ENCODE results near the gene VEZT.
"Not testable (repeated sequence)": the region's sequence is repeated elsewhere in the genome, so short reads cannot be mapped to it uniquely, and the experiment has no call there.

Gene VEZT

GRCh38 chr12:95319694-95320331 is 102.2 kb downstream of the VEZT start:
- no peak for TF ChIP-seq Cebpa-rat (IDR thresholded peaks at IDR 0.05)
- Histone ChIP-seq H4K20me1 (no peaks in the 10 kb centered on the region), H3K4me3 (no peak overlapping the region), H3K27me3 (no peaks in the 10 kb centered on the region), H3K4me2 (no peak overlapping the region), H3K27ac (no peak overlapping the region), H3K36me3 (no peaks in the 10 kb centered on the region), H3K9ac (no peak overlapping the region), H3K9me3 (replicated peaks in 1 of 11) (no peaks in the 10 kb centered on the region), H3K4me1 (peaks cover 0 to 12% (median 0%) of the 10 kb centered on the region in 10 experiments; a peak in 3 of 20 replicates)

GRCh38 chr12:95321516-95322246 is 104.1 kb downstream of the VEZT start:
- no peak for TF ChIP-seq Cebpa-rat (IDR thresholded peaks at IDR 0.05)
- H3K27ac ChIP-seq = no peak overlapping the region
- H3K9ac ChIP-seq = no peak overlapping the region
- H3K36me3 ChIP-seq = no peaks in the 10 kb centered on the region
- H3K27me3 ChIP-seq = no peaks in the 10 kb centered on the region
- no peaks in the 10 kb centered on the region for H3K4me1 ChIP-seq
- H3K4me3 ChIP-seq = no peak overlapping the region
- H3K4me2 ChIP-seq = no peak overlapping the region
- H3K9me3 ChIP-seq (replicated peaks in 1 of 11) = no peaks in the 10 kb centered on the region
- H4K20me1 ChIP-seq = no peaks in the 10 kb centered on the region

- no peaks in the 10 kb centered on the region for H3K9me3 ChIP-seq (replicated peaks in 1 of 11)
- no peaks in the 10 kb centered on the region for H3K4me1 ChIP-seq
Observed at GRCh38 chr12:95322326-95322725, 104.7 kb downstream of the VEZT start.

GRCh38 chr12:95323212-95323611 is 105.6 kb downstream of the VEZT start:
- no peak for TF ChIP-seq Cebpa-rat (IDR thresholded peaks at IDR 0.05)
- Histone ChIP-seq H3K9ac (no peak overlapping the region), H3K27ac (no peak overlapping the region), H3K36me3 (no peaks in the 10 kb centered on the region), H3K9me3 (replicated peaks in 1 of 11) (no peaks in the 10 kb centered on the region), H3K4me3 (no peak overlapping the region), H3K4me2 (no peak overlapping the region), H3K4me1 (no peaks in the 10 kb centered on the region), H3K27me3 (no peaks in the 10 kb centered on the region), H4K20me1 (no peaks in the 10 kb centered on the region)

More at GRCh38 chr12:95322326-95322725, 104.7 kb downstream of the VEZT start:
- no peak for TF ChIP-seq Cebpa-rat (IDR thresholded peaks at IDR 0.05)
- Histone ChIP-seq H3K4me2 (no peak overlapping the region), H3K4me3 (no peak overlapping the region), H3K27ac (no peak overlapping the region), H3K27me3 (no peaks in the 10 kb centered on the region), H3K36me3 (no peaks in the 10 kb centered on the region), H3K9ac (no peak overlapping the region), H4K20me1 (no peaks in the 10 kb centered on the region)

- not testable (repeated sequence) for H3K9ac ChIP-seq
Observed at GRCh38 chr12:95324246-95324645, 106.6 kb downstream of the VEZT start.

GRCh38 chr12:95325501-95325900 is 107.9 kb downstream of the VEZT start:
- Histone ChIP-seq H3K36me3 (no peaks in the 10 kb centered on the region), H4K20me1 (no peaks in the 10 kb centered on the region), H3K4me3 (no peak overlapping the region), H3K4me1 (no peaks in the 10 kb centered on the region), H3K9me3 (replicated peaks in 1 of 11) (no peaks in the 10 kb centered on the region), H3K4me2 (no peak overlapping the region), H3K27me3 (no peaks in the 10 kb centered on the region), H3K9ac (no peak overlapping the region), H3K27ac (no peak overlapping the region)
- no peak for TF ChIP-seq Cebpa-rat (IDR thresholded peaks at IDR 0.05)

More at GRCh38 chr12:95324246-95324645, 106.6 kb downstream of the VEZT start:
- H4K20me1 ChIP-seq; H3K9me3 ChIP-seq (replicated peaks in 1 of 11); H3K27me3 ChIP-seq; H3K4me3 ChIP-seq; H3K4me1 ChIP-seq; H3K36me3 ChIP-seq; H3K27ac ChIP-seq; H3K4me2 ChIP-seq: not testable (repeated sequence)

GRCh38 chr12:95326445-95326844 is 108.8 kb downstream of the VEZT start:
- no peak for TF ChIP-seq Cebpa-rat (IDR thresholded peaks at IDR 0.05)
- H3K4me1 ChIP-seq = no peaks in the 10 kb centered on the region
- no peaks in the 10 kb centered on the region for H4K20me1 ChIP-seq
- no peak overlapping the region for H3K27ac ChIP-seq
- no peaks in the 10 kb centered on the region for H3K27me3 ChIP-seq
- no peaks in the 10 kb centered on the region for H3K9me3 ChIP-seq (replicated peaks in 1 of 11)
- H3K4me3 ChIP-seq = no peak overlapping the region
- no peak overlapping the region for H3K4me2 ChIP-seq
- no peak overlapping the region for H3K9ac ChIP-seq
- H3K36me3 ChIP-seq = no peaks in the 10 kb centered on the region

GRCh38 chr12:95326855-95327254 is 109.2 kb downstream of the VEZT start:
- no peaks in the 10 kb centered on the region for H3K27me3 ChIP-seq
- no peaks in the 10 kb centered on the region for H3K36me3 ChIP-seq
- H3K27ac ChIP-seq = no peak overlapping the region
- H3K4me3 ChIP-seq = no peak overlapping the region
- no peak overlapping the region for H3K9ac ChIP-seq
- no peak overlapping the region for H3K4me2 ChIP-seq
- H3K4me1 ChIP-seq = no peaks in the 10 kb centered on the region
- TF ChIP-seq Cebpa-rat (IDR thresholded peaks at IDR 0.05) = no peak
- H3K9me3 ChIP-seq (replicated peaks in 1 of 11) = no peaks in the 10 kb centered on the region
- H4K20me1 ChIP-seq = no peaks in the 10 kb centered on the region

- no peaks in the 10 kb centered on the region for H3K36me3 ChIP-seq
- H4K20me1 ChIP-seq = no peaks in the 10 kb centered on the region
- H3K4me2 ChIP-seq = no peak overlapping the region
- no peaks in the 10 kb centered on the region for H3K9me3 ChIP-seq (replicated peaks in 1 of 11)
- H3K27me3 ChIP-seq = no peaks in the 10 kb centered on the region
- no peak overlapping the region for H3K4me3 ChIP-seq
- peaks cover 0 to 1% (median 0%) of the 10 kb centered on the region in 10 experiments; a peak in 3 of 20 replicates for H3K4me1 ChIP-seq
- H3K27ac ChIP-seq = no peak overlapping the region
- no peak overlapping the region for H3K9ac ChIP-seq
- TF ChIP-seq Cebpa-rat (IDR thresholded peaks at IDR 0.05) = no peak
Observed at GRCh38 chr12:95328708-95329107, 111.1 kb downstream of the VEZT start.

GRCh38 chr12:95335948-95336347 is 118.3 kb downstream of the VEZT start:
- Histone ChIP-seq H3K9ac (no peak overlapping the region), H3K36me3 (no peaks in the 10 kb centered on the region), H3K4me2 (peak overlapping the region in 1 of 11 experiments; percentile 24; a peak in 1 of 22 replicates), H4K20me1 (no peaks in the 10 kb centered on the region), H3K27ac (no peak overlapping the region), H3K9me3 (replicated peaks in 1 of 11) (no peaks in the 10 kb centered on the region; a peak in 1 of 22 replicates), H3K4me1 (peaks cover 0 to 32% (median 16%) of the 10 kb centered on the region in 10 experiments; a peak in 14 of 20 replicates), H3K27me3 (no peaks in the 10 kb centered on the region), H3K4me3 (no peak overlapping the region)
- TF ChIP-seq Cebpa-rat (IDR thresholded peaks at IDR 0.05) = no peak

Measured in BLaER1 treated with 17β-estradiol and CSF1 and Interleukin-3, amounts not matched to agents 10 nM and 100 nM (cell line).